H1 (cell line): ENCODE measurements around the gene OPA3. TPM values are rescaled to one million over a fixed set of nuclear protein-coding genes. Genes with fewer than 3 reads are reported as not detected.

ENCODE experiments used
- ASH2L ChIP-seq: fragments of 200-600, 300-600 bp; sonication (generic); IDR thresholded peaks from one replicate; pipeline ENCODE4 v1.7.1; 2017; ENCODE audit warnings: low read length
- CHD2 ChIP-seq: IDR thresholded peaks from 2 replicates; pipeline ENCODE4 v1.6.1; 2012; ENCODE audit warnings: low read length, improper control_type of control experiment
- CREB1 ChIP-seq: IDR thresholded peaks from 2 replicates; pipeline ENCODE4 v1.6.1; 2012; ENCODE audit warnings: inconsistent platforms
- EP300 ChIP-seq, 2 experiments: IDR thresholded peaks; 1 replicate in 1 of 2; 2 replicates in 1 of 2; pipeline ENCODE4 v1.6.1; 2011 to 2012; ENCODE audit warnings: low read depth in 2 of 2, low read length in 2 of 2, mild to moderate bottlenecking in 2 of 2, borderline replicate concordance in 1 of 2, inconsistent platforms in 1 of 2, moderate library complexity in 1 of 2
- HDAC2 ChIP-seq, 2 experiments: fragments of 300-600 bp in 1 of 2; sonication (generic) in 1 of 2; IDR thresholded peaks; 2 replicates each; pipeline ENCODE4 v1.6.1; 2011 to 2012; ENCODE audit warnings: low read depth in 2 of 2, low read length in 2 of 2, mild to moderate bottlenecking in 2 of 2, moderate library complexity in 2 of 2, borderline replicate concordance in 1 of 2, inconsistent platforms in 1 of 2
- JUN ChIP-seq: IDR thresholded peaks from 2 replicates; pipeline ENCODE4 v1.6.1; 2011; ENCODE audit warnings: low read depth, mild to moderate bottlenecking, improper control_type of control experiment, low read length
- KDM1A ChIP-seq: fragments of 200-600, 300-600 bp; sonication (generic); IDR thresholded peaks from 2 replicates; pipeline ENCODE4 v1.7.1; 2016; ENCODE audit warnings: mild to moderate bottlenecking, low read length, borderline replicate concordance
- NRF1 ChIP-seq: IDR thresholded peaks from 2 replicates; pipeline ENCODE4 v1.6.1; 2011; ENCODE audit warnings: mild to moderate bottlenecking, low read depth, low read length, improper control_type of control experiment
- PHF8 ChIP-seq: fragments of 200-600 bp; sonication (generic); conservative IDR thresholded peaks from 2 replicates; pipeline ENCODE4 v1.7.1; 2012; ENCODE audit warnings: low read depth, mild to moderate bottlenecking, inconsistent platforms, low read length, moderate library complexity
- POLR2A ChIP-seq, 2 experiments: IDR thresholded peaks; 1 replicate in 1 of 2; 2 replicates in 1 of 2; pipeline ENCODE4 v1.6.1; 2011; ENCODE audit warnings: low read depth in 2 of 2, low read length in 2 of 2, mild to moderate bottlenecking in 2 of 2; ENCODE audit errors: control extremely low read depth in 1 of 2
- RAD21 ChIP-seq, 2 experiments: IDR thresholded peaks in 1 of 2; conservative IDR thresholded peaks in 1 of 2; 2 replicates each; pipeline ENCODE4 v1.6.1; 2011; ENCODE audit warnings: low read depth in 2 of 2, low read length in 2 of 2, improper control_type of control experiment in 1 of 2, inconsistent platforms in 1 of 2, mild to moderate bottlenecking in 1 of 2, moderate library complexity in 1 of 2
- SIN3A ChIP-seq, 2 experiments: IDR thresholded peaks in 1 of 2; conservative IDR thresholded peaks in 1 of 2; 2 replicates each; pipeline ENCODE4 v1.6.1; 2011 to 2012; ENCODE audit warnings: low read length in 2 of 2, improper control_type of control experiment in 1 of 2, low read depth in 1 of 2, mild to moderate bottlenecking in 1 of 2
- SIRT6 ChIP-seq: IDR thresholded peaks from one replicate; pipeline ENCODE4 v1.7.1; 2012; ENCODE audit warnings: low read length, inconsistent platforms
- SUZ12 ChIP-seq: fragments of 200-600 bp; sonication (generic); IDR thresholded peaks from 2 replicates; pipeline ENCODE4 v1.6.1; 2012; ENCODE audit warnings: mild to moderate bottlenecking, inconsistent platforms, low read length, moderate library complexity, mixed read lengths
- TAF1 ChIP-seq: IDR thresholded peaks from 2 replicates; pipeline ENCODE4 v1.6.1; 2011; ENCODE audit warnings: mild to moderate bottlenecking, low read depth, low read length
- TAF7 ChIP-seq: optimal IDR thresholded peaks from 2 replicates; pipeline ENCODE3; 2011; ENCODE audit warnings: low read depth, mild to moderate bottlenecking, inconsistent platforms, low read length, moderate library complexity, borderline replicate concordance
- YY1 ChIP-seq: IDR thresholded peaks from 2 replicates; pipeline ENCODE4 v1.6.1; 2011; ENCODE audit warnings: low read depth, mild to moderate bottlenecking, low read length
- polyA plus RNA-seq, 7 experiments: library from polyadenylated mRNA; depleted of rRNA in 3 of 7; stranded (reverse) in 5 of 7; unstranded in 2 of 7; fragments of >200 nt in 5 of 7; fragments of 200-250 nt in 2 of 7; gene quantifications; 1 replicate in 5 of 7; 2 replicates in 1 of 7; 4 replicates in 1 of 7; pipeline versions ENCODE4 v1.2.1 to v1.2.3, GENCODE V29; 2011 to 2013; ENCODE audit warnings: missing spikeins in 2 of 7, mixed read lengths in 2 of 7
- total RNA-seq: library from RNA; stranded (reverse); fragmentation: NEBNext Ultra II Directional; extraction: Animal tissue kit (Norgen Biotek cat#: 25700); gene quantifications from 2 replicates; pipeline ENCODE4 v1.2.1, GENCODE V29; 2021
- TF ChIP-seq, protein P1 (sequence below): IDR thresholded peaks from 2 replicates; pipeline ENCODE4 v1.6.1; 2012; ENCODE audit warnings: inconsistent platforms
- TF ChIP-seq, protein P2 (sequence below), 3 experiments: IDR thresholded peaks; 1 replicate in 2 of 3; 2 replicates in 1 of 3; pipeline versions ENCODE4 v1.5.1 to v1.6.1; 2011; ENCODE audit warnings: low read length in 3 of 3, mild to moderate bottlenecking in 3 of 3, inconsistent platforms in 2 of 3, low read depth in 1 of 3, moderate library complexity in 1 of 3; ENCODE audit not compliant: insufficient read depth in 1 of 3; ENCODE audit errors: control extremely low read depth in 1 of 3

The OPA3 gene
- total and polyA plus RNA-seq, 2 of the 8 experiments (the other 6 are each of a cell fraction or from before 2014, with no cell fraction given), result 12.5 to 14.5 TPM

DNA sequence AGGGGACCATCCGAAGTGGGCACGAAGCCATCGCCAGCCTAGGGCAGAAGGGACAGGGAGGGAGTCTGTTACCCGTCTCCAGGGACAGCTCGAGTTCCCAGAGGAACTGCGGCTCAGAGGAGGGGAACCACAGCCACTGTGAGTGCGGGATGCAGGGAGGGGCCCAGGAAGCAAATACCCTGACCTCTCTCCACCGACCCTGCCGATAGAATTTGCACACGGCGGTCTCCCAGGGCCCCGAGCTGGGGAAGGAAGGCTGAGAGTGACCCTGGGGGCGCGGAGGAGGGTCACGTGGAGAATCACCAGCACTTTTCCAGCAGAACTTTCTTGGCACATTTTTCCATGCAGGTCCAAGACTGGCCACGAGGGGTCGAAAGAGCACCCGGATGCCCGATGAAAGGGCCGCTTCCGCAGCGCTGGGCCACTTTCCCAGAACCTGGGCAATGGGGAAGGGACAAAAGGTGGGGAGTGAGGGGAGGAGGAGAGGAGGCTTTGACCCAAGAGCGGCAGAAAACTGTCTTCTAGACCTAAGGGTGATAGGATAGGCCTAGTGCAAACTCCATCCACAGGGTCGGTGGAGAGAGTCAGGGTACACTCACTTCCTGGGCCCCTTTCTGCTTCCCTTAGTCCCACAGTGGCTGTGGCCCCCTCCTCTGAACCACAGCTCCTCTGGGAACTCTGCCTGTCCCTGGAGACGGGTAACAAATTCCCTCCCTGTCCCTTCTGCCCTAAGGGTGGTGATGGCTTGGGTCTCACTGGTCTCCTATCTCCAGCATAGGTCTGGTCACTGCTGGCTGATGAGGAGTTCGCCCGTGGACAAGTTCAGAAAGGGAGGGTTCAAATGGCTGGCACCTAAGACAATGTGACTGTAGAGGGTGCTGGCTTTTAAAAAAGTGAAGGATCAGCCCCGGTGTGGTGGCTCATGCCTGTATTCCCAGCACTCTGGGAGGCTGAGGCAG is 22.7 kb upstream of the OPA3 start (continued):
- TF ChIP-seq SIN3A (conservative IDR thresholded peaks at IDR 0.05 in 1 of 2, IDR thresholded peaks at IDR 0.05 in 1 of 2; ENCODE audit: low read depth in 1 of 2, low read length in 2 of 2) (peak in 1 of 2 experiments; percentile 69; a peak in 2 of 4 replicates), SIRT6 (no peak), TAF7 (peak; percentile 18), POLR2A (IDR thresholded peaks at IDR 0.05; ENCODE audit: control extremely low read depth in 1 of 2, low read depth in 2 of 2, low read length in 2 of 2) (peak in 1 of 2 experiments; percentile 63; a peak in 2 of 3 replicates), JUN (no peak), KDM1A (no peak), HDAC2 (IDR thresholded peaks at IDR 0.05; ENCODE audit: borderline replicate concordance in 1 of 2, low read depth in 2 of 2, low read length in 2 of 2) (no peak), CHD2 (no peak), YY1 (0 out of 2 replicates have a peak, but pooled peaks have one; percentile 53), ASH2L (peak; percentile 77), TAF1 (peak; percentile 37; the same call in 1 of the 2 replicates), CREB1 (peak; percentile 37; the same call in 1 of the 2 replicates), PHF8 (no peak), RAD21 (IDR thresholded peaks at IDR 0.05 in 1 of 2, conservative IDR thresholded peaks at IDR 0.05 in 1 of 2; ENCODE audit: low read depth in 2 of 2, low read length in 2 of 2) (peak; percentile 67 to 77), SUZ12 (no peak), EP300 (IDR thresholded peaks at IDR 0.05; ENCODE audit: borderline replicate concordance in 1 of 2, low read depth in 2 of 2, low read length in 2 of 2) (no peak), NRF1 (no peak)
- TF ChIP-seq, protein P1, sequence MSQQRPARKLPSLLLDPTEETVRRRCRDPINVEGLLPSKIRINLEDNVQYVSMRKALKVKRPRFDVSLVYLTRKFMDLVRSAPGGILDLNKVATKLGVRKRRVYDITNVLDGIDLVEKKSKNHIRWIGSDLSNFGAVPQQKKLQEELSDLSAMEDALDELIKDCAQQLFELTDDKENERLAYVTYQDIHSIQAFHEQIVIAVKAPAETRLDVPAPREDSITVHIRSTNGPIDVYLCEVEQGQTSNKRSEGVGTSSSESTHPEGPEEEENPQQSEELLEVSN, result peak; percentile 19; the same call in 1 of the 2 replicates
- TF ChIP-seq, protein P2, sequence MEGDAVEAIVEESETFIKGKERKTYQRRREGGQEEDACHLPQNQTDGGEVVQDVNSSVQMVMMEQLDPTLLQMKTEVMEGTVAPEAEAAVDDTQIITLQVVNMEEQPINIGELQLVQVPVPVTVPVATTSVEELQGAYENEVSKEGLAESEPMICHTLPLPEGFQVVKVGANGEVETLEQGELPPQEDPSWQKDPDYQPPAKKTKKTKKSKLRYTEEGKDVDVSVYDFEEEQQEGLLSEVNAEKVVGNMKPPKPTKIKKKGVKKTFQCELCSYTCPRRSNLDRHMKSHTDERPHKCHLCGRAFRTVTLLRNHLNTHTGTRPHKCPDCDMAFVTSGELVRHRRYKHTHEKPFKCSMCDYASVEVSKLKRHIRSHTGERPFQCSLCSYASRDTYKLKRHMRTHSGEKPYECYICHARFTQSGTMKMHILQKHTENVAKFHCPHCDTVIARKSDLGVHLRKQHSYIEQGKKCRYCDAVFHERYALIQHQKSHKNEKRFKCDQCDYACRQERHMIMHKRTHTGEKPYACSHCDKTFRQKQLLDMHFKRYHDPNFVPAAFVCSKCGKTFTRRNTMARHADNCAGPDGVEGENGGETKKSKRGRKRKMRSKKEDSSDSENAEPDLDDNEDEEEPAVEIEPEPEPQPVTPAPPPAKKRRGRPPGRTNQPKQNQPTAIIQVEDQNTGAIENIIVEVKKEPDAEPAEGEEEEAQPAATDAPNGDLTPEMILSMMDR (IDR thresholded peaks at IDR 0.05; ENCODE audit: control extremely low read depth in 1 of 3, insufficient read depth in 1 of 3, low read depth in 1 of 3, low read length in 3 of 3), result peak; percentile 77 to 84 (median 83)
